HG03378 (cell line): ENCODE measurements around the gene CDH9.
"Not testable (repeated sequence)": the region's sequence is repeated elsewhere in the genome, so short reads cannot be mapped to it uniquely, and the experiment has no call there.

Experiments
- ATAC-seq: cut with Tn5 transposase; IDR thresholded peaks from one replicate; pipeline ENCODE4 v1.9.1; 2021; ENCODE audit warnings: mild to moderate bottlenecking, moderate library complexity; ENCODE audit not compliant: unreplicated experiment

Gene CDH9

DNA sequence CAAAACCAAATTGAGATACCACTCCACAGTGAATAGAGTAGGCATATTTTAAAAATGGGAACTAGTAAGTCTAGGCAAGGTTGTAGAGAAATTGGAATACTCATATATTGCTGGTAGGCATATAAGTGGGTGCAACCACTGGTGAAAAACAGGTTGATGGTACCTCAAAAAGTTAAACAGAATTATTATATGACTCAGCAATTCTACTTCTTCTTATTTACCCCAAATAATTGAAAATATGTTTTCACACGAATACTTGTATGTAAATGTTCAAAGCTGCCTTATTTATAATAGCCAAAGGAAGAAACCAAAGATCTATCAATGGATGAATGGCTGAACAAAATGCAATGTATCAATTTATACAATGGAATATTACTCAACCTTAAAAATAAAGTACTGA lies 79.1 kb downstream of the CDH9 start:
- ATAC-seq, result no peak

DNA sequence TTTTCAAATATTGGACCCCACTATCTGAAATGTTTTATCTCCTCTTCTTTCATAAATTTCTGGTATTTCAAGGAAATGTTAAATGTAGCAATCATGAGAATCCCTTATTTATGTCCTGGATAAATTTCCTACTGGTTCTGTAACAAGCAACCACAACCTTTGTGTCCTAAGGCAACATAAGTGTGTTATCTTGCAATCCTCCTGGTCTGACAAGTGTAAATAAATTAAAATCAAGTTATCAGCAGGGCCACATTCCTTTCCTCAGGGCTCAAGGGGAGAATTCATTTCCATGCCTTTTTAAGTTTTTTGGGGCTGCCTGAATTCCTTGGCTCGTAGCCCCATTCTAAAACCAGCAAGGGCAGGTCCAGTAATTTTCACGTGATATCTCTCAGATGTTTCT lies 83.2 kb downstream of the CDH9 start:
- ATAC-seq, result no peak

GRCh38 chr5:26948921-26949320 lies 89.5 kb downstream of the CDH9 start:
- ATAC-seq, result no peak

- ATAC-seq, result no peak
Observed at GRCh38 chr5:26945901-26946300, 92.5 kb downstream of the CDH9 start.

- no peak for ATAC-seq
Observed at GRCh38 chr5:26942481-26942880, 95.9 kb downstream of the CDH9 start.

- ATAC-seq, result no peak
Observed at GRCh38 chr5:26940994-26941393, 97.4 kb downstream of the CDH9 start.

DNA sequence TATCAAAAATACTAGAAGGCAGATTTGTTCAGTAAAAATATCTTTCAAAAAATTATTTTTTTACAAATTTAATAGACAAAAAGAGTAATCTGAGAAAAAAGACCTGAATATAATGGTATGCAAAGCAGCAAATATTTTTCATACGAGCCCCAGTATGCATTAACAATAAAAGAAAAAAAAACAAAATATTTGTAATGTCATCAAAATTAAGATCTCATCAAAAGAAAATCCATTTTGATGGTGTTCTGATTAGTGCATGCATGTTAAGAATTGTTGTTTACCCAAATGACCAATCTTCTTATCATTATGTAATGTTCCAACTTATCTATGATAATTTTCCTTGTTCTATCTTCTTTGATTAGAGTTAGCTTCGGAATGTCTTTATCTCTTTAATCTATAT lies 106.1 kb downstream of the CDH9 start:
- ATAC-seq, result no peak

DNA sequence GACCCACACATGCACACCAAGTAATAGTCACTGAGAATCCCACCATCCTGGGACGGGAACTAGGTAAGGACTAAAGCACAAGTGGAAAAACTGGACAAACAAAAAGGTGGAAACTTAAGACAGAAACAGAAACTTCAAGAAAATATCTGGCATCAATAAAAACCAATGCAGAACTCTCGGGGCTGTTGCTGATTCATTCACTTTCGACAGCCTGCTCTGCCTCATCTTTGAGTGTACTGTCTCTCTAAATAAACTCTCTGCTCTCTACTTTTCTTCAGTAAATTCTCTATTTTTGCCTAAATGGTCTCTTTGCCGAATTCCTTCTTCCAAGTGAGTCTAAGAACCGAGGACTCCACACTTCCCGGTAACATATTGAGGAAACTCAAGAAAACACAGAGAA lies 116.9 kb downstream of the CDH9 start:
- ATAC-seq, result no peak

GRCh38 chr5:26903469-26903868 lies 134.9 kb downstream of the CDH9 start:
- no peak for ATAC-seq

- no peak for ATAC-seq
Observed at GRCh38 chr5:26894719-26895263, 143.6 kb downstream of the CDH9 start.

DNA sequence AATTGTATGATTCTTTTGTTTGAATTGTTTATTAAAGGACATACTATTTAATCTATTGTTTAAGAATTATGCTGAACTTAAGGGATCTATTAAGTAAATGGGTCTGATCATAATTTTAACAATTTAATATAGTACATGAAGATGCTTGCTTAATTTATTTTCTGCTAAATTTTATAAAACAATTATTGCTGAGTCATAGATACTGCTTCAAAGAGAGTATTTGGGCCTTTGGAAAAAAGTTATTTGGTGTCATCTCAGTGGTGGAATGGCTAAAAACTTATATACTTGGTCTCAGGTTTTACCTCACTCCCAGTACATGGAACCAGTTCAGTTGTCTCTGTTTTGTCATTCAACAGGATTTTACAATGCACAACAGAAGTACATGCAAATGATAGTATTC lies 145.3 kb downstream of the CDH9 start:
- ATAC-seq, result no peak

- no peak for ATAC-seq
Observed at GRCh38 chr5:26889815-26890214, 148.6 kb downstream of the CDH9 start.

- no peak for ATAC-seq
Observed at GRCh38 chr5:26884481-26884880, 153.9 kb downstream of the CDH9 start.

DNA sequence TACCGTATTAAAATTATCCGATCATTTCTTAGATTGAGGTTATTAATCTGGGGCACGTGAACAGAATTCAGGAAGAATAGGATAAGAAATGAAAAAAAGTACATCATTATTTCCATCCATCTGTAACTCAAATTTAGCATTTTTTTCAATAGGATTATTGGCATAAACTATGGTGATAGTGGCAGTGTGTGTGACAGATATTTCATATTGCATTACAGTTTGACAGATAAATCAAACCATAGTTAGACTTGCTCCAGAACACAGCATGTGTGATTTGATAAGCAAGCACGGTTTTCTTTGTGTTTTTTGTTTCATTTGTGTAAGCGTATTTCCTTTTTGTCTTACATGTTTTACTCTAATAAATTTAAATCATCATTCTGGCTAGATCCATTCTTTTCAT lies 155.0 kb downstream of the CDH9 start:
- ATAC-seq, result no peak

DNA sequence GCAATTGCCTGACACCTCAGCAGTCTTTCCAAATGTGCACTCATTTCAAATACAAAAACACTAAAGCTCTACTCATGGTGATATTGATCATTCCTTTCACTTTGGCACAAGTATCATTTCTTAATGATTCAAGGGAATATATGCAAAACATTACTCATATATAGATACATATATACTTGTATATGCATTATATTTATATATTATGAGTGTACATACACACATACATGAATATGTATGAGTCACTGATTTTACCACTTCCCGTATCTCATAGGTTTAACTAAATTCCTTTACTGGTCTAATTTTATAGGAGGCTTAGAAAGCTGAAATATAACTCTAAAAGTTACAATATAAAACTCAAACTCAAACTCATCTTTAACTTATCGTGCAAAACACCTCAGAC lies 156.5 kb downstream of the CDH9 start:
- no peak for ATAC-seq

GRCh38 chr5:26877154-26877553 lies 161.2 kb downstream of the CDH9 start:
- no peak for ATAC-seq

DNA sequence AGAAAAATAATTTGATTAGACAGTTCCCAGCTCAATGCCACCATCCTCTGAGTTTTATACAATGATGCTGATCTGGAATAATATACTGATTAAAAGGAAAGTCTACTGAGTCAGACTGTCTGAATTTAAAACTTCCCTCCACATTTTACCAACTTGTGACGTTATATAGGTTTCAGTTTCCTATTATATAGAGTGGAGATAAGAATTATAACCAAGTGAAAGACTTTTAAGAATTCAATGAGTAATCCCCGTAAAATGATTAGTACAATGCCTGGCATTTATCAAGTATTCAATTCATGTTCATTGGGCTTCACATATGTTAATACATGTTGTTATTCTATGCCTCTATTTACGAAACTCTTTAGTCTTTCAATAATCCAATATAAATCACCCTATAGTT lies 166.0 kb downstream of the CDH9 start:
- ATAC-seq, result no peak

DNA sequence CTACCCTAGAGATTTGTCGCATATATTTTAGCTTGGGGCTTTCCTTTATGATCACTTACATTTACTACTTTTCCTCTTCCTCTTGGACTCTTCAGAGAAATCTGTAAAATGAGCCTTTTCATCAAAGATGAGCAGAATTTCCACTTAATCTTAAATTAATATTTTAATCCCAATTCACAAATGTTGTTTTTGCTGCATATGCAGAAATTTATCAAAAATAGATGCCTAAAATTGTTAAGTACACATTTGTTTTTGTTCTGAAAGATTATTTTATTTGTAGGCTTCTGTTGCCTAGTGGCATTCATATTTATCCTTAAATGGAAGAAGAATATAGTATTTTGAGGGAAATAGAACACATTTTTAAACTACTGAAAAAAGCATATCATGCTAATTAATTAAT lies 168.6 kb downstream of the CDH9 start:
- ATAC-seq, result no peak

DNA sequence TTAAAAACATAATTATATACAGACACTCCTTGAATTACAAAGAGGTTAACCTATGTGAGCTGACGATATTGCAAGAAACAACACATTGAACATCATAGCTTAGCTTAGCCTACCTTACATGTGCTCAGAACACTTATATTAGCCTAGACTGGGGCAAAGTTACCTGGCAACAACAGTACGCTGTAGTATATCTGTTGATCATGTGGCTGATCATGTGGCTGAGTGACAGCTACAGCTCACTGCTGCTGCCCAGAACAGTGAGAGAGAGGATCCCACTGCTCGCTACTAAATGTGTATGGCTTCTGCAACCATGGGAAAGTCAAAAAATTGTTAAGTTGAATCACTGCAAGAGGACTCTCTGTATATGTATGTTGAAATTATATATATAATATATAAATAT lies 169.9 kb downstream of the CDH9 start:
- ATAC-seq, result no peak

- ATAC-seq, result no peak
Observed at GRCh38 chr5:26864061-26864460, 174.3 kb downstream of the CDH9 start.

DNA sequence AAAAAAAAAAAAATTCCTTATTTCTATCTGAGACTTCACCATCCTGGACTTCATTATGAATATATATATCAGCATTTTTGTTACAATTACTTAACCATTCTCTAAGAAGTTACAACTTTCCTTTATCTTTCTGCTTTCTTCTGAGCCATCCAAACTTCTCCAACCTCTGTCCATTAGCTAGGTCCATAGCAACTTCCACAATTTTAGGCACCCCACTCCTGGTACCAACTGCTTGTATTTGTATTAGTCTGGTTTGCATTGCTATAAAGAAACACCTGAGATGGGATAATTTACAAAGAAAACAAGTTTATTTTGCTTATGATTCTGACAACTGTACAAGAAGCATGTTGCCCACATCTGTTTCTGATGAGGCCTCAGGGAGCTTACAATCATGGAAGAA lies 182.1 kb downstream of the CDH9 start:
- no peak for ATAC-seq

GRCh38 chr5:26852450-26852849 lies 185.9 kb downstream of the CDH9 start:
- not testable (repeated sequence) for ATAC-seq

- ATAC-seq, result no peak
Observed at GRCh38 chr5:26847041-26847736, 191.2 kb downstream of the CDH9 start.
